Panc1 (cell line): ENCODE measurements around the gene GPR137C.

Experiments used
- CTCF ChIP-seq: fragments of 450-650 bp; IDR thresholded peaks from 2 replicates; pipeline ENCODE4 v1.5.1; 2017; ENCODE audit warnings: mild to moderate bottlenecking
- REST ChIP-seq, 2 experiments: IDR thresholded peaks; 2 replicates each; pipeline ENCODE4 v1.6.1; 2011 to 2012; ENCODE audit warnings: low read depth in 2 of 2, control low read depth in 1 of 2, low read length in 1 of 2, mild to moderate bottlenecking in 1 of 2, moderate library complexity in 1 of 2; ENCODE audit not compliant: insufficient read depth in 1 of 2

- TF ChIP-seq REST (IDR thresholded peaks at IDR 0.05; ENCODE audit: insufficient read depth in 1 of 2, low read depth in 2 of 2, low read length in 1 of 2) (no peak), CTCF (no peak)
These were observed 25.6 kb upstream of the GPR137C start for GRCh38 chr14:52527052-52527451.
